ENCODE results near the gene MPHOSPH9.

Gene MPHOSPH9

GRCh38 chr12:123187637-123188036 lies 45.3 kb downstream of the MPHOSPH9 start:
- H3K79me2 ChIP-seq (ENCODE audit: insufficient read depth, low read depth), result no peaks in the 10 kb centered on the region
- H3K4me1 ChIP-seq (ENCODE audit: low read depth, poor library complexity, severe bottlenecking), result no peaks in the 10 kb centered on the region
- H3K27me3 ChIP-seq (ENCODE audit: insufficient read depth, low read depth), result no peaks in the 10 kb centered on the region
- no peaks in the 10 kb centered on the region for H4K20me1 ChIP-seq (ENCODE audit: insufficient read depth)
- no peak for TF ChIP-seq CTCF (conservative IDR thresholded peaks at IDR 0.05; ENCODE audit: low read depth, low read length)
- H3K9ac ChIP-seq, result no peak overlapping the region
- no peak overlapping the region for H3K4me2 ChIP-seq
- H3K4me3 ChIP-seq (IDR thresholded peaks at IDR 0.05; ENCODE audit: insufficient read depth, low read depth, low read length), result no peak overlapping the region
- H3K27ac ChIP-seq, result no peak overlapping the region
- H3K36me3 ChIP-seq (ENCODE audit: insufficient read depth), result no peaks in the 10 kb centered on the region
- H2AFZ ChIP-seq (ENCODE audit: low read depth), result no peak overlapping the region

- no peak overlapping the region for H3K4me2 ChIP-seq
- no peak overlapping the region for H3K9ac ChIP-seq
- H3K27ac ChIP-seq, result no peak overlapping the region
- no peak for TF ChIP-seq CTCF (conservative IDR thresholded peaks at IDR 0.05; ENCODE audit: low read depth, low read length)
- H3K27me3 ChIP-seq (ENCODE audit: insufficient read depth, low read depth), result no peaks in the 10 kb centered on the region
- H3K79me2 ChIP-seq (ENCODE audit: insufficient read depth, low read depth), result no peaks in the 10 kb centered on the region
- H3K36me3 ChIP-seq (ENCODE audit: insufficient read depth), result no peaks in the 10 kb centered on the region
- no peak overlapping the region for H2AFZ ChIP-seq (ENCODE audit: low read depth)
- no peaks in the 10 kb centered on the region for H3K4me1 ChIP-seq (ENCODE audit: low read depth, poor library complexity, severe bottlenecking)
- no peak overlapping the region for H3K4me3 ChIP-seq (IDR thresholded peaks at IDR 0.05; ENCODE audit: insufficient read depth, low read depth, low read length)
- no peaks in the 10 kb centered on the region for H4K20me1 ChIP-seq (ENCODE audit: insufficient read depth)
These were observed 52.8 kb downstream of the MPHOSPH9 start for GRCh38 chr12:123180171-123180570.

GRCh38 chr12:123171967-123172366 lies 61.0 kb downstream of the MPHOSPH9 start:
- Histone ChIP-seq H3K4me3 (IDR thresholded peaks at IDR 0.05; ENCODE audit: insufficient read depth, low read depth, low read length) (no peak overlapping the region), H3K9ac (no peak overlapping the region), H3K27ac (no peak overlapping the region), H3K4me1 (ENCODE audit: low read depth, poor library complexity, severe bottlenecking) (no peaks in the 10 kb centered on the region), H4K20me1 (ENCODE audit: insufficient read depth) (no peaks in the 10 kb centered on the region), H2AFZ (ENCODE audit: low read depth) (no peak overlapping the region), H3K79me2 (ENCODE audit: insufficient read depth, low read depth) (no peaks in the 10 kb centered on the region), H3K4me2 (no peak overlapping the region), H3K36me3 (ENCODE audit: insufficient read depth) (no peaks in the 10 kb centered on the region), H3K27me3 (ENCODE audit: insufficient read depth, low read depth) (no peaks in the 10 kb centered on the region)
- TF ChIP-seq CTCF (conservative IDR thresholded peaks at IDR 0.05; ENCODE audit: low read depth, low read length), result no peak

DNA sequence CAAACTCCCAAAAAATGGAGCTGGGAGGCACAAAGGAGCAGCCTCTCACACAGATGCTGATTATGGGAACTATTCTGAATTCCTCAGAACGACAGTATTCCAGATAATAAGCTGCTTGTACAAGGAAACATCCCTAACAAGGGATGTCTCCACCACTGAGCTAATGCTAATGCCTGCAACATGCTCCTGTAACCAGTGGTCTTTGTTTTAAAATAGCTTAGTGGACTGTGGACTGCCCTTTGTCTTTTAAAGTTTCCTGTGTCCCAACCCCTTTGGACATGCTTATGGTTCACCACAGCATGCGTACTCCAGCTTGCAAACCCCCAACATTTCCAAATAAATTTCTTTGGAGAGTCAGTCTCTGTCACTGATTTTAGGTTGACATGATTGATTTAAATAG lies 65.6 kb downstream of the MPHOSPH9 start:
- Histone ChIP-seq H2AFZ (ENCODE audit: low read depth) (no peak overlapping the region), H3K4me3 (IDR thresholded peaks at IDR 0.05; ENCODE audit: insufficient read depth, low read depth, low read length) (no peak overlapping the region), H3K27me3 (ENCODE audit: insufficient read depth, low read depth) (no peaks in the 10 kb centered on the region), H3K4me1 (ENCODE audit: low read depth, poor library complexity, severe bottlenecking) (no peaks in the 10 kb centered on the region), H3K4me2 (no peak overlapping the region), H3K79me2 (ENCODE audit: insufficient read depth, low read depth) (no peaks in the 10 kb centered on the region), H3K9ac (no peak overlapping the region), H4K20me1 (ENCODE audit: insufficient read depth) (no peaks in the 10 kb centered on the region), H3K27ac (no peak overlapping the region), H3K36me3 (ENCODE audit: insufficient read depth) (no peaks in the 10 kb centered on the region)
- TF ChIP-seq CTCF (conservative IDR thresholded peaks at IDR 0.05; ENCODE audit: low read depth, low read length), result no peak

GRCh38 chr12:123165537-123165936 lies 67.4 kb downstream of the MPHOSPH9 start:
- H3K4me1 ChIP-seq (ENCODE audit: low read depth, poor library complexity, severe bottlenecking), result no peaks in the 10 kb centered on the region
- no peak overlapping the region for H3K4me2 ChIP-seq
- H4K20me1 ChIP-seq (ENCODE audit: insufficient read depth), result no peaks in the 10 kb centered on the region
- H3K4me3 ChIP-seq (IDR thresholded peaks at IDR 0.05; ENCODE audit: insufficient read depth, low read depth, low read length), result no peak overlapping the region
- no peaks in the 10 kb centered on the region for H3K79me2 ChIP-seq (ENCODE audit: insufficient read depth, low read depth)
- no peak overlapping the region for H3K27ac ChIP-seq
- H3K9ac ChIP-seq, result no peak overlapping the region
- no peak for TF ChIP-seq CTCF (conservative IDR thresholded peaks at IDR 0.05; ENCODE audit: low read depth, low read length)
- no peak overlapping the region for H2AFZ ChIP-seq (ENCODE audit: low read depth)
- H3K27me3 ChIP-seq (ENCODE audit: insufficient read depth, low read depth), result no peaks in the 10 kb centered on the region
- no peaks in the 10 kb centered on the region for H3K36me3 ChIP-seq (ENCODE audit: insufficient read depth)

All from KMS-11 (cell line).